ENCODE data around the gene CCL7.
"Not testable (repeated sequence)": the region's sequence is repeated elsewhere in the genome, so short reads cannot be mapped to it uniquely, and the experiment has no call there.

Gene CCL7

DNA sequence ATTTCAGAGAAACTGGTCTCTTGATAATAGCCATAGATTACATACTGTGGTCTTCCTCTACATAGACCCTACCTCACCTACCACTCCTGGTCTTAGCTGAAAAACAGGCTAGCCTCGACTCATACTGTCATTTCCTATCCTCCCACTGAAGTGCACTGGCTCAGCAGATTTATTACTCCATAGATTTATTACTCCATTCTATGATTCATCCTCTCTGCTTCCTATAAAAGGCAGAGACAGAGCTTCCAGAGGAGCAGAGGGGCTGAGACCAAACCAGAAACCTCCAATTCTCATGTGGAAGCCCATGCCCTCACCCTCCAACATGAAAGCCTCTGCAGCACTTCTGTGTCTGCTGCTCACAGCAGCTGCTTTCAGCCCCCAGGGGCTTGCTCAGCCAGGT is at the start of gene CCL7:
Gene CCL7 (plus strand): TSS at position 253 of the 400 bp plus-strand sequence. CDS start 70 bp downstream, at position 323.
- no peak for DNase-seq

DNA sequence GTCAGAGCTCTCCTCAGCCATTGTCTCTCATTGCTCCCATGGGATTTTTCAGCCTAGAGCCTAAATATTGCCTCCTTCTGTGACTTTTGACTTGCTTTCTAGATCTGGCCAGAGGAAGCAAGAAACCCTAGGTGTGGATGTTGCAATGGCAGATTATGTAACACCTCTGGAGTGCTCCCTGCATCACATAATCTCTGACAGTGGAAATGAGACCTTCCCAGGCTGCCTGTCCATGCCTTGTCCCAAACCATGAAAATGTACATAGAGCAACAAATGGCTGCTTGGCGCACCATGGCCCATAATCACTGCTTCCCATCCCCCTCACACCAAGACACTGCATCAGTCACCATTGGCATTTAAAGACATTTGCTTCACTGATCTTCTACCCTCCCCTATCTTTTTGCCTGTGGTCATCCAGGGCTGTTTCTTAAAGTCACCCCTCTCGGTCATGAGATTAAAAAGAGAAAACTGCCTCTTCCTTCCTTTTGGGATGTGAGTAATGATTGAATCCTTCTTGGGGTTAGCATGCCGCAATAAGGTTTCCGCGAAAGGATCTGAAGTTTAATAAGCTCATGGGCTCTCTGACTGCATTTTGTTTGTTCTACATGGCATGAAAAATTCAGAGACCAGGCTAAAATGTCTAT is 49.1 kb upstream of the CCL7 start:
- DNase-seq: no peak

DNA sequence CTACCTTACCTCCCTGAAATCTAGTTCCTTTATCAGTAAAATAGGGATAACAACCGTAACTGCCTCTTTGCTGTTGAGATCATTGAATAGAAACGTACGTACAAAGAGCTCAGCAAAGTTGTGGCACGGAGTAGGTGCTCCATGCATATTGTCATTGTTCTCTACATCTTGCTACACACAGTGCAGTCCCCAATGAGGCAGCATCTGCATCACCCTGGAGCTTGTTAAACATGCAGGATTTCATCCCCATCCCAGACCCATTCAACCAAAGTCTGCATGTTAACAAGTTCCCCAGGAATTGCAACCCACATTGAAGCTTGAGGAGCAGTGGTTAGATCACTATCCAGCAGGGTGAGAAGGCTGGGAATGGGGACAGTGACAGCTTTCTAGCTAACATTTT is 48.6 kb upstream of the CCL7 start:
- no peak for DNase-seq

DNA sequence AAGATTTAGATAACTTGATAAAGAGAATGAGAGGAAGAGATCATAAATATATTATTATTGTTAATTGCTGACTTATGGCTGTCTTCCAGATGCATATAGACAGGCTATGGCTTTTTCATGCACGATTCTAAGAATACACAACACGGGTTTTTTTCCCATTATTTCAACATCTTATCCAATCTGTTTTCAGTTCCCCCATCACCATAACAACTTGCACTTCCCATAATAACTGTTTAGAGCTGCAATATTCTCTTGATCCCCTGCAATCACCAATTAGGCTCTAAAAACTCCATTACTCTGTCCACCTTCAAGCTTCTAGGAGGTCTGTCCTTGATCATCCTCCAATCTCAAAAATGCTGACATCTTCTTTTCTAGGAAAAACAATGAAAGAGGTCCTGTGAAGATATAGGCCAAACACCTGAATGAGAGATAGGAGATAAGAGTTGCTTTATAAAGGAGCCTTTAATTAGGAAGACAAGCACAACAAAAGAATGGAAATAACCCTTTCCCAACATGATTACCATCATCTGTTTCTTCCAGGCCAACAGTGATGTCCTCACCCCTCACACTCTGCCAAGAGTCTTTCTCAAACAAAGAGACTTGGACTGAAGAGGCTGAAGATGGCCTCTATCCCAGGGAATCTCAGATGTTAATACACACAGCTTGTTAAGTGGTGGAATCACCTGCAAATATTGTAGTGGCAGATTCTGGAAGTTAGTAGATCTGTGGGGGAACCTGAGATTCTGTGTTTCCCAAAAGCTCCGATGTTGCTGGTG is 47.1 kb upstream of the CCL7 start:
- DNase-seq: no peak

DNA sequence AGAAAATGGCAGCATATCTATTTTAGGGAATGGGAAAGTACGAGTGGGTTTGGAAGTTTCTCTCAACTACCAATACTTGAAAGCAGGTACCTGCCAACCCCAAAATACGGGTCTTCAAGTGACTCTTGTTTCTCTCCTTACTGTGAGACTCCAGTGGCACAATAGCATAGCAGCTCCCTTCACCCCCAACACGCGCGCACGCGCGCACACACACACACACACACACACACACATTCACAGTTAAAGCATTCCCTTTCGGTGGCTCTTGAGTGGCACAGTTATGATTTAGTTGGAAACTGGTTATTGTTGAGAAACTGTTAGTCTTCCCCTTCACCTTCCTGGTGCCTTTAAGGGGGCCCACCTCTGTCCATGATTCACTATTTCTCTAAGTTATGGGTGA is 45.0 kb upstream of the CCL7 start:
- no peak for DNase-seq

DNA sequence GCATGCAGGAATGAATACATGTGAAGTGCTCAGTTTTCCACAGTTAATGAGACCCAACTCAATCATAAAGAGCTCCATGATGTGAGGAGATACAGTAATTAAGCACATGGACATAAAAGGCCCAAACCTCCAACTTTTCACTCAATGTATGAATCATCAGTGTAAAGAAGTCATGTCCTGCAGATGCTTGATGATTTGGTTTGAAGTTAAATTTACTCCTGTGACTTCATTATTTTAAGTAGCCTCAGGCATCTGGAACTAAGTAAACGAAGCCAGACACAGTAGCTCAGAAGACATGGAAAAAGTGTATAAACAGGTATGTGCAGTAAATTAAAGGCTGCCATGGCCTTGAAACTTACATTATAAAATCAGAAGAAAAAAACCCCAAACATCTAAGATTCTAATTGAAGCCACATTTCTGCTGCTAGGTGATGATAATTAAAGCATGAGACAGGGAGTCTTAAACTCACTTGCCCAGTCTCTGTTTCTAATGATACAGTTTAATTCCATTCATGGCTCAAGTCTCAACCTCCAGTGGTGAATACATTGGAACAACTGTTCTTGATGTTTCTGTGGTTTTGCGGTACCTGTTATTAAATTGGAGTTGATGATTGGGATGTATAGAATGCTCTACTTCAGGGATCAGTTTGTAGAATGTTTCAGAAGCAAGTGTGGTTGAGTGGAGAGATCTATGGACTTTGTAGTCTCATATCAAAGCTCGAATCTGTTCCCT is 43.8 kb upstream of the CCL7 start:
- DNase-seq: no peak

DNA sequence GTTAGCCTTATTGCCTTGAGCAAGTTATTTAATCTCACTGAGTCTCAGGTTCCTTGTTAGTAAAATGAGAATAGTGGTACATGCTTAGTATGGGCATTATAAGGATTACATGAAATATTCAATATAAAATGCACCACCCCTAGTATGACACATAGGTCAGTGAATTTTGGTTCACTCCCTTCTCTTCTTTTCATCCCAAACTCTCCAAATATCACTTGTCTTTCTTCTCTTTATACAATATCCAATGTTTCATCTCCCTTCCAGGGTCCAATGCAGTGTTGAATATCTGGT is 43.3 kb upstream of the CCL7 start:
- DNase-seq: no peak

DNA sequence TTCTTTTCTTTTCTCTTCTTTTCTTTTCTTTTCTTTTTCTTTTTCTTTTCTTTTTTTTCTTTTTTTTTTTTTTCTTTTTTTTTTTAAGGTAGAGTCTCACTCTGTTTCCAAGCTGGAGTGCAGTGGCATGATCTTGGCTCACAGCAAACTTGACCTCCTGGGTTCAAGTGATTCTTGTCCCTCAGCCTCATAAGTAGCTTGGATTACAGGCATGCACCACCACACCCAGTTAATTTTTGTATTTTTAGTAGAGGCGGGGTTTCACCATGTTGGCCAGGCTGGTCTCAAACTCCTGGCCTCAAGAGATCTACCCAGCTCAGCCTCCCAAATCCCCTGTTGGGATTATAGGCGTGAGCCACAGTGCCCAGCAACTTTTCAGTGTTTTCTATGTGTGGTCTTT is 42.7 kb upstream of the CCL7 start:
- DNase-seq: not testable (repeated sequence)

DNA sequence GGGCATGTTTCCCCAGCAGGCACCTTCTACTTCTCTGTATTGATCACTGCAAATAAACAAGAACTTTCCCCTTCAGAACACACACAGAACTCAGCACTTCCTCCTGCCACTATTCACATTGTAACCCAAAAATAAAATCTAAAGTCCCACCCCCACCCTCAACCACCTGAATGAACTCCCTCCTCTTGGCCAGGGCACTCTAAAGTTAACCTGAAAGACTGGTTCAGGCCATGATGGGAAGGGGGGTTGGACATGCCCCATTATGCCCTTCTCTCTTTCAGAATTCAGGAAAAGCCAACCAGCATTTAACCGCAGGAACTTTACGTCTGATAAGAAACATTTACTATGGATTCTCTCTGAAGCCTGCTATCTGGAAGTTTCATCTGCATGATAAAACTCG is 42.3 kb upstream of the CCL7 start:
- no peak for DNase-seq

DNA sequence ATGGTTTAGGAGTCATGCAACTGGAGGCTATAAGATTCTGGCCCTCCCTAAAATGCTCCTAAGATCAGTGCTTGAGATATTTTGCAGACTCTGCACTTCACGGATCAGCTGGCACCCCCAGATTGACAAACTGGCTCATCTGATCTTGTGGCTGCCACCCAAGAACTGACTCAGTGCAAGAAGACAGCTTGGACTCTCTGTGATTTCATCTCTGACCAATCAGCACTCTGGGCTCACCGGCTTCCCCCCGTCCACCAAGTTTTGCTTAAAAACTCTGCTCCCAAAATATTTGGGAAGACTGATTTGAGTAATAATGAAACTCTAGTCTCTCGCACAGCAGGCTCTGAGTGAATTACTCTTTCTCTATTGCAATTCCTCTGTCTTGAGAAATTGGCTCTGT is 41.2 kb upstream of the CCL7 start:
- DNase-seq: no peak

DNA sequence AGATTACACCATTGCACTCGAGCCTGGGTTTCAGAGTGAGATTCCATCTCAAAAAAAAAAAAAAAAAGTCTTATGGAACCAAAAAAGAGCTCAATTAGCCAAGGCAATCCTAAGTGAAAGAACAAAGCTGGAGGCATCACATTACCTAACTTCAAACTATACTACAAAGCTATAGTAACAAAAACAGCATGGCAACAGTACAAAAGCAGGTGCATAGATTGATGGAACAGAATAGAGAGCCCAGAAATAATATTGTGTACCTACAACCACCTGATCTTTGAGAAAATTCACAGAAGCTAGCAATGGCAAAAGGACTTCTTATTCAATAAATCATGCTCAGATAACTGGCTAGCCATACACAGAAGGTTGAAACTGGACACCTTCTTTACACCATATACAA is 39.7 kb upstream of the CCL7 start:
- no peak for DNase-seq

DNA sequence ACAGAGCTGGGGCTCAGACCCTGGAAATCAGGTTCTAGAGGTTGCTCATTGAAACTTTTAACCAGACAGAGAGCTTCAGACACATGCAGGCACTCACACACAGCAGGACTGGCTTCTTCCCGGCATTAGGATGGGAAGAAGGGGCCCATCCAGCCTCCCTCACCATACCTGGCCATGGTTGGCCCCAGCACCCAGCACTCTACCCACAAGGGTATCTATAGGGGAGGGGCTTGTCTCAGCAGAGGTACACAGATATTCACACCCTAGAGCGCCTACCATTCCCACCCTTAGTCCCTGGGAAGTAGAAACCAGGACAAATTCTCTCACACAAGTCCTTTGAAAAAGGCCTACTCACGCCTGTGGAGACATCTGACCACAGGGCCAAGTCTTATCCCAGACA is 35.4 kb upstream of the CCL7 start:
- DNase-seq: no peak

DNA sequence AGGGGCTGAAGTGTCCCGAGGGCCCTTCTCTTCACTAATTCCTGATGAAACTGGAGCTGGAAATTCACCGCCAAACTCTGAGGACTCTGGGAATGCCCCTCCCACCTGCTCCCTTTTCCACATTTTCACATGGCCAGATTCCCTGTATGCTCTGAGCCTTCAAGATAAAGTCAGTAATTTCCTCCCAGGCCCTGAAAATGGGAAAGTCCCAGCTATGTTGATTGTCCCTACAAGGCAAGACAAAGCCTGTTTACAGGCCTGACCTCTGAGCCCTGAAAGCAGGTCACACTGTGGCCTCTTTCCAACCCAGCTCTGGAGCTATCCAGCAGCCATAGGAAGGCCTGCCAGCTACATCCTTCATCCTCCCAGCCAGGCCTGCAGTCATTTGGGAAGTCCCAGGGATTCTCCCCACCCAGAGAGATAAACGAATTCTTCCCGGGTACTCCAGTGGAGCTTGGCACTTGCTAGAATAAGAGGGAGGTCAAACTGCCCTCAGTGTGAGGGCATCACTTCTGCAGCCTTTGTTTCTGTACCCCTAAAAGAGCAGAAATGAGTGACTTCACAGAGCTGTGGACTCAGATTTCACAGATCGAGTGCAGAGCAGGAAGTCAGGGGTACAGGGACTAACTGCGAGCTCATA is 34.5 kb upstream of the CCL7 start:
- no peak for DNase-seq

DNA sequence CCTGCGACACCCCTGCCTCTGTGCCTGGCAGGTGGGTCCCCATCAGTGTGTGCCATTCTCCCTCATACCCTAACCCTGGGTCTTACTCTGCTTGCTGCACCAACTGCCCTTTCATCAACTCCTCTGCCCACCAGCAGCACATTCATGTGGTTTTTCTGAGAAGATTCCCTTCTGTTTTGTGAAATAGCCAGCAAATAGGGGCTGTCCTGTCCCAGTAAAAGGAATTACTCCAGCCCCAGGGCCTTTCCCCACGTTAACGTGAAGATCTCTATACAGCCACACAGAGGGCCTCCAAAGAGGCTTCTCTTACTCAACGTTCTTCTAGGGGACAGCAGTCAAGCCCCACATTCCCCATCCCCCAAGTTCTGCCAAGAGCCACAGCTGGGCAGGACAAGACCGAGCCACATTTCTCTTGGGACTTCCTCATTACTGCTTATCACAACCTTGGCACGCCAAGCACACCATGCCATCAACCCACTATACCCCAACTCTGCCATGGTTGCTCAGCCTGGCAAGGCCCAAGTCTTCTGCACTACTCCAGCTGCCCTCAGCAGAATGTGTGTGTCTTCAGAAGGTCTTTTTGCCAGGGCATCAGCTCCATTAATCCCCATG is 33.6 kb upstream of the CCL7 start:
- no peak for DNase-seq

DNA sequence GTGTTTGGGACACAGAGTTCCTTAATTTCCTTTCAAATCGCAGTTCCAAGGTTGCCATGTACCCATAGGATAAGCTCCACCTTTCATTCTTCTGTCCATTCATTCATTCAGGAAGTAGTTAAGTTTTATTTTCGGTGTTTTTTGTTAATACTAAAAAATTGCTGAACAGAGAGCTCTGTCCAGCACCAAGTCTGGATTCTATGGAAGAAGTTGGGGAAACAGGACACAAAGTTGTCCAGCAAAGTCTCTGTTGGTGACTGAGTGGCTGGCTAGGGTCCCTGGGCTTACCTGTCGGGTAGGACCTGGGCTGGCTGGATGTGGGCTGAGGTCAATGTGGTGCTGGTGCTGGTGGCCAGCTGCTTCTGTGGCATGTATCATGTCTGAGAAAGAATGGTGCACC is 32.6 kb upstream of the CCL7 start:
- DNase-seq: no peak

DNA sequence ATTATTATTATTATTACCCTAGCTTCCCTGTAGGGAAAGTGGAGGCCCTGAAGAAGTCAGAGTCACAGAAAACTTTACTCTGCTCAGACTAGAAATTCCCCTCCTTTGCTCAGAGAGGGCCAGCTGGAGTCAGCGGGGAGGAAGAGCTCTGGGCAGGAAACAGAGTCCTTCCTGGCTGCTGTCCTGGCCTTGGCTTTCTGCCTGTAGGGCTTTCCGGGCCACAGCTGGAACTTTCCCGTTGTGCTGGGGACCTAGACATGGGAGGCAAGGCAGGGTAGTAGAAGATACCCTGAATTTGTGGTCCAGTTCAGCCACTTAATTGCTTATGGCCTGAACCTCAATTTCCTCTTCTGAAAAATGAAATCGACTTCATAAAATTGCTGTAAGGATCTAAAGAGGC is 29.0 kb upstream of the CCL7 start:
- DNase-seq: no peak

DNA sequence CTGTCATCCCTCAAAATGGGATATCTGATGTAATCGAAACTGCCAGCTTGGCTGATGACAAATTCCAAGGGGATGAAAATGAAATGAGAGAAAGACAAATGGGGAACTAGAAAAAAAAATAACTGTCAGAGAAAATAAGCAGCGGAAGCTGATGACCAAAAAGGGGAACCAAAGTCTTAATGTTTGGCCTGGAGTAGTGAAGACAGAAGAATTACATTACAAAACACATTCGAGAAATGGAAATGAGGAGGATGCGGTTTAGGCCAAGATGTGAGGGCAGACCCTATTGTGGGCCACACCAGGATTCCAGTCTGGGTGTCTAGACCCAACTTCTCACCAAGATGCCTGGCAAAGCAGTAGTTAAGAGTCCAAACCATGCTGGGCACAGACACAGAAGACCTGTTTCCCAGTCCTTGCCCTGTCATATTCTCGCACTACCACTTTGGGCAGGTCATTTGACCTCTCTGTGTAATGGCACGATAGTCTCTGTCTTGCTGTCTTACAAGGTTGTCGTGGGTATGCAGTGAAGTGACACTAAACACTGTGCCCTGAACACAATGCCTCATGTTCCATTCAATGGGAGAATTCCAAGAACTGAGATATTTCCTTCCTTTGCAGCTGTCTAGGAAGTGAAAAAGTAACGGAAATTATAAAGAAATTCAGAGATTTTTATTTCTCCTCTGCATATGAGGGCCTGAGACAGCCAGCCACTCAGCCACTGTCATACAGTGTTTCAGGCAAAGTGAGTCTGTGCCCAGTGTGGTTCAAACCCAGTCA is 27.2 kb upstream of the CCL7 start:
- no peak for DNase-seq

DNA sequence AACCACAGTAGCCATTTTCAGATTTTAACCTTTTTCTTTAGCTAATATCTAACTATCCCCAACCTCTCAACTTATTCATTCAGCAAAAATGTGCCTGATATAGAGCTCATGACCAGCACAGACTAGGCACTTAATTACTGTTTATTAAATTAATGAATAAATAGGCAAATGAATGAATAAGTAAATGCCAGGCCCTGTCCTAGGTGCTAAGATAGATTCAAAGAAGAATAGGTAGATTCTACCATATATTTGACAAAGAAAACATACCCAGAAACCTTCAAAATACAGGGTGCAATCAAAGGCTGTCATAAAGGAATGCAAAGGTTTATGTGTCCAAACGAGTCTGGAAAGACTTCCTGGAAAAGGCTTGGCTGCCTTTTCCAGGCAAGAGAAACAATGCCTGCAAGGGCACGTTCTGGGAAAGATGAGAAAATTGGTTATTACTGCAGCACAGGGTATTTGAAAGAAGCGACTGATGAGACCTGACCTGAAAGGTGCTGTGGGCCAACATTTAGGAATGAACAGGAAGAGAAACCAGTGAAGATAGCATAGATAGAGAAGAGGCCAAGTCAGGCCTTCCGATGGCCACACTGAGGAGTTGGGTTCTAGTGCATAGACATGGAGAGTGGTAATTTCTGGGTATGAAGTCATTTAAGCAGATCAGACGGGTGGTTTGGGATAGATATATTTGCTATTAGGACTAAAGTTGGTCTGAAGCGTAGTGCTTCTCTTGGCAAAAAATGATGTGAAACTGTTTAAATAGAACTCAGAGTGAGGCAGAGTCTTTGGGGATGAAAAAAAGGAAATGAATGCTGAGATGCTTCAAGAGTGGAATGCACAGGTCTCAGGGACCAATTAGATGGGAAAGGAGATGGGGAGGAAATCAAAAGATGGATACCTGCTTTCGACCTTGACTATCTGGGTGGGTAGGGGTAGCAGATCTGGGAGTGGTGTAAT is 26.4 kb upstream of the CCL7 start:
- DNase-seq: no peak

DNA sequence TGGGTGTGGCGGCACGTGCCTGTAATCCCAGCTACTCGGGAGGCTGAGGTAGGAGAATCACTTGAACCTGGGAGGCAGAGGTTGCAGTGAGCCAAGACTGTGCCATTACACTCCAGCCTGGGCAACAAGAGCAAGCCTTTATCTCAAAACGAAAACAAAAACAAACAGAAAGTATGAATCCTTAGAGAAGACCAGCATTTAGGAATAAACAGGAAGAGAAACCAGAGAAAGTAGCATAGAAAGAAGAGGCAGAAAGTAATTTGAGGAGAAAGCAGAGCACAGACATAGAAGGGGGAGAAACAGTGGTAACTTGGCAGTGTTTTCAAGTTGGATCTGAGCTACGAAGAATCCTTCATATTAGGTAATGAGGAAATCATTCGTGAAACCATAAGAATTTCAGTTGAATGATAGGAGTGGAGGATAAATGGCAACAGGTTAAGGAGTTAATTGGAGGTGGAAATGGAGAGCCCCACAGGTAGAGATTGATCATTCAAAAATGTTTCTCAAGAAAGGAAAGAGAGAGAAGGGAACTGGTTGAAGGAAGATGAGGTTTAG is 24.6 kb upstream of the CCL7 start:
- DNase-seq: no peak

DNA sequence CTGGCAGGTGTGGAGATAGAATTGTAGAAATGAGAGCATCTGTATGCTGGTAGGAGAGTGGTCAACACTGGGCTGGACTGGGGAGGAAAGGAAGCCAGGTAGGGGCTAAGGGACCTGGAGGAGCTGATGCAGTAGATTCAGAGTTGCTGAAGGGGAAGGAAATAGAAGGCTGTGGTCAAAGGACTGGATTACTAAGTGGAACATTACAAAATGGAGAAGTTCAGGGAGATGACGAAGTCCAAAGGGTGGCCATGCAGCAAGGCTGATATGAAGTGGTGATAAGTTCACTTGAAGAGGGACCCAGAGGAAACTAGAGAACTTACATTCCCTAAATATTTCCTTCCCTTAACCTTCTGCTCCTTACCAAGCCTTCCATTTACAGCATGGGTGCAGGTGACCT is 23.6 kb upstream of the CCL7 start:
- DNase-seq: no peak

DNA sequence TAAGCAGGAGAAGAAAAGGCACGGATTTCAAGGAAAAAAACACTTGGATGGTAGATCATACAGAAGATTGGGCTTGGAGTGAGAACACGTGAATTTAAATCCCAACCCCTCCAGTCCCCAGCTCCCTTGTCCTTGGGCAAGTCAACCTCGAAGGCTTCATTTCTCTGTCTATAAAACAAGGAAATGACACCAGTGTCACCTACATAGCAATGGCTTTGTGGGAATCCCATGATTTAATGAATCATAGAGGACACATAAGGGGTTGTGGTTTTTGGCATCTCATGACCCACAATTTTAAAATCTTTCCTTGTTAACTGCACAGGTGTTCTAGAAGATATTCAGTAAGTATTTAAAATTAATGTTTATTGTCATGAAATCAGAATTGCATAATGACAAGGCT is 23.1 kb upstream of the CCL7 start:
- DNase-seq: no peak

Measured in NCI-H1092 treated with DMSO at 0.1 percent for 48 hours (cell line).